Esophagus muscularis mucosa (tissue), 4 donors: ENCODE results near the gene KRT4.

Experiments
- EP300 ChIP-seq: sonication (generic); formaldehyde crosslinking; IDR thresholded peaks from one replicate; pipeline ENCODE4 v1.6.1; 2017; ENCODE audit warnings: antibody characterized with exemption
- POLR2A ChIP-seq: fragments of 450-650 bp; IDR thresholded peaks from one replicate; pipeline ENCODE4 v1.6.1; 2017; ENCODE audit warnings: antibody characterized with exemption, moderate library complexity, mild to moderate bottlenecking, low read depth
- POLR2AphosphoS5 ChIP-seq, 2 donors: sonication (generic); formaldehyde crosslinking; IDR thresholded peaks; one replicate each; pipeline ENCODE4 v1.6.1; 2017; ENCODE audit warnings: antibody characterized with exemption in 2 of 2
- TF ChIP-seq, protein P1 (sequence below), 3 experiments: fragments of 200-600 bp in 2 of 3; fragments of 450-650 bp in 1 of 3; sonication (generic) in 2 of 3; IDR thresholded peaks; one replicate each; pipeline ENCODE4 v1.5.1; 2017 to 2019; ENCODE audit warnings: antibody characterized with exemption in 3 of 3, mild to moderate bottlenecking in 2 of 3, moderate library complexity in 1 of 3

- TF ChIP-seq, protein P1, sequence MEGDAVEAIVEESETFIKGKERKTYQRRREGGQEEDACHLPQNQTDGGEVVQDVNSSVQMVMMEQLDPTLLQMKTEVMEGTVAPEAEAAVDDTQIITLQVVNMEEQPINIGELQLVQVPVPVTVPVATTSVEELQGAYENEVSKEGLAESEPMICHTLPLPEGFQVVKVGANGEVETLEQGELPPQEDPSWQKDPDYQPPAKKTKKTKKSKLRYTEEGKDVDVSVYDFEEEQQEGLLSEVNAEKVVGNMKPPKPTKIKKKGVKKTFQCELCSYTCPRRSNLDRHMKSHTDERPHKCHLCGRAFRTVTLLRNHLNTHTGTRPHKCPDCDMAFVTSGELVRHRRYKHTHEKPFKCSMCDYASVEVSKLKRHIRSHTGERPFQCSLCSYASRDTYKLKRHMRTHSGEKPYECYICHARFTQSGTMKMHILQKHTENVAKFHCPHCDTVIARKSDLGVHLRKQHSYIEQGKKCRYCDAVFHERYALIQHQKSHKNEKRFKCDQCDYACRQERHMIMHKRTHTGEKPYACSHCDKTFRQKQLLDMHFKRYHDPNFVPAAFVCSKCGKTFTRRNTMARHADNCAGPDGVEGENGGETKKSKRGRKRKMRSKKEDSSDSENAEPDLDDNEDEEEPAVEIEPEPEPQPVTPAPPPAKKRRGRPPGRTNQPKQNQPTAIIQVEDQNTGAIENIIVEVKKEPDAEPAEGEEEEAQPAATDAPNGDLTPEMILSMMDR (IDR thresholded peaks at IDR 0.05): no peak
- TF ChIP-seq POLR2AphosphoS5 (IDR thresholded peaks at IDR 0.05): no peak
- no peak for TF ChIP-seq POLR2A
- TF ChIP-seq EP300: no peak
These were observed 45.3 kb downstream of the KRT4 start for GRCh38 chr12:52768479-52769200.
